ENCODE results near the gene HABP2. TPM values are rescaled to one million over a fixed set of nuclear protein-coding genes. Genes with fewer than 3 reads are reported as not detected.

HABP2 gene
- total RNA-seq, 1 experiment from 2014 or later = not detected

DNA sequence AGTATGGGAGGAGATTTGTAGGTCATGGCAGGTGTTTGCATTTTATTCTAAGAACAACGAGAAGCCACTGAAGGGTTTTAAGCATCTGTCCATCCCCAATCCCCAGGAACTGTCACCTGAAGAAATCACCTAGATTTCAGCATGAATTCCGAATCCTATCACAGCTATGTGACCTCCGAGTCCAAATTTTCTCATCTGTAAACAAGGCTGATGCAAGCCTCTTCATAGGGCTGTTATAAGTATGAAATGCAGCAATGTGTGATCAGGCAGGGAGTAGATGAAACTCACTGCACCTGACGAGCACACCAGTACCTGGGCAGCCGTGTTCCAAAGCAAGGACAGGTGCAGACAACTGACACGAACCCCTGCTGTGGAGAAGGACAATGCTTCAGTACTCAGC is 14.0 kb downstream of the HABP2 start:
- H3K4me1 Mint-ChIP-seq = peaks cover 23 to 41% of the 10 kb centered on the region in 2 experiments
- H3K27me3 ChIP-seq (ENCODE audit: insufficient read depth, low read length) = peaks cover 13% of the 10 kb centered on the region
- no peaks in the 10 kb centered on the region for H4K20me1 ChIP-seq (ENCODE audit: control insufficient read depth, insufficient read depth, insufficient read length)
- H3K4me1 ChIP-seq (ENCODE audit: insufficient read depth, low read length) = no peaks in the 10 kb centered on the region
- DNase-seq = no peak
- H2BK20ac ChIP-seq (ENCODE audit: low read depth, low read length, poor library complexity, severe bottlenecking) = no peak overlapping the region
- H3K27ac Mint-ChIP-seq = no peak overlapping the region
- no peak overlapping the region for H3K27ac ChIP-seq (ENCODE audit: insufficient read length, low read depth, low read length)
- no peak overlapping the region for H3K4me3 Mint-ChIP-seq
- no peak overlapping the region for H4K91ac ChIP-seq (ENCODE audit: insufficient read length, low read depth, low read length)
- no peak overlapping the region for H3K14ac ChIP-seq (ENCODE audit: insufficient read depth, low read length)
- H3K79me1 ChIP-seq (ENCODE audit: insufficient read depth, low read depth, low read length, poor library complexity, severe bottlenecking) = no peaks in the 10 kb centered on the region
- no peaks in the 10 kb centered on the region for H3K79me2 ChIP-seq (ENCODE audit: insufficient read depth, low read length)
- H3K56ac ChIP-seq (ENCODE audit: insufficient read length, low read depth, low read length) = no peak overlapping the region
- H3T11ph ChIP-seq (ENCODE audit: low read length) = no peak overlapping the region
- H3K9ac ChIP-seq (ENCODE audit: extremely low read depth, insufficient read length, low read length) = no peak overlapping the region
- no peak overlapping the region for H3K4me2 ChIP-seq (ENCODE audit: insufficient read depth, insufficient read length, low read length)
- H3K9me3 ChIP-seq (ENCODE audit: control insufficient read depth, low read depth, low read length) = no peaks in the 10 kb centered on the region
- H3K9me3 Mint-ChIP-seq = no peaks in the 10 kb centered on the region; a peak in 1 of 5 replicates
- no peak overlapping the region for H2BK120ac ChIP-seq (ENCODE audit: low read depth, low read length, poor library complexity, severe bottlenecking)
- no peaks in the 10 kb centered on the region; a peak in 1 of 7 replicates for H3K36me3 Mint-ChIP-seq (ENCODE audit: insufficient read depth in 1 of 3, low read depth in 3 of 3)
- H3K23ac ChIP-seq (ENCODE audit: insufficient read length, low read depth, low read length) = no peak overlapping the region
- WGBS (ENCODE audit: extremely low coverage, insufficient read length, low lambda C conversion rate) = no CpG with 5 or more reads among the region's 6 CpGs
- no peak overlapping the region for H2BK5ac ChIP-seq (ENCODE audit: insufficient read length, low read length)
- TF ChIP-seq, protein P1, sequence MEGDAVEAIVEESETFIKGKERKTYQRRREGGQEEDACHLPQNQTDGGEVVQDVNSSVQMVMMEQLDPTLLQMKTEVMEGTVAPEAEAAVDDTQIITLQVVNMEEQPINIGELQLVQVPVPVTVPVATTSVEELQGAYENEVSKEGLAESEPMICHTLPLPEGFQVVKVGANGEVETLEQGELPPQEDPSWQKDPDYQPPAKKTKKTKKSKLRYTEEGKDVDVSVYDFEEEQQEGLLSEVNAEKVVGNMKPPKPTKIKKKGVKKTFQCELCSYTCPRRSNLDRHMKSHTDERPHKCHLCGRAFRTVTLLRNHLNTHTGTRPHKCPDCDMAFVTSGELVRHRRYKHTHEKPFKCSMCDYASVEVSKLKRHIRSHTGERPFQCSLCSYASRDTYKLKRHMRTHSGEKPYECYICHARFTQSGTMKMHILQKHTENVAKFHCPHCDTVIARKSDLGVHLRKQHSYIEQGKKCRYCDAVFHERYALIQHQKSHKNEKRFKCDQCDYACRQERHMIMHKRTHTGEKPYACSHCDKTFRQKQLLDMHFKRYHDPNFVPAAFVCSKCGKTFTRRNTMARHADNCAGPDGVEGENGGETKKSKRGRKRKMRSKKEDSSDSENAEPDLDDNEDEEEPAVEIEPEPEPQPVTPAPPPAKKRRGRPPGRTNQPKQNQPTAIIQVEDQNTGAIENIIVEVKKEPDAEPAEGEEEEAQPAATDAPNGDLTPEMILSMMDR (conservative IDR thresholded peaks at IDR 0.05) = no peak
- no peak overlapping the region for H4K5ac ChIP-seq (ENCODE audit: insufficient read length, low read depth, low read length)
- H2AFZ ChIP-seq (ENCODE audit: low read length) = no peak overlapping the region
- H2AK5ac ChIP-seq (ENCODE audit: insufficient read length, low read length) = no peak overlapping the region
- no peak overlapping the region for H2BK12ac ChIP-seq (ENCODE audit: insufficient read length, low read depth, low read length)
- H3K23me2 ChIP-seq (ENCODE audit: insufficient read length, low read depth, low read length, poor library complexity, severe bottlenecking) = peaks cover 4% of the 10 kb centered on the region
- no peak overlapping the region for H2BK15ac ChIP-seq (ENCODE audit: low read depth, low read length)
- H3K27me3 Mint-ChIP-seq (ENCODE audit: low read depth) = peaks cover 84% of the 10 kb centered on the region
- no peak overlapping the region for H3K18ac ChIP-seq (ENCODE audit: insufficient read length, low read depth, low read length)
- H3K4ac ChIP-seq (ENCODE audit: low read depth, low read length) = no peak overlapping the region
- no peak overlapping the region for H4K8ac ChIP-seq (replicated peaks; ENCODE audit: insufficient read length, low read depth, low read length)
